Neural progenitor cell (in vitro differentiated cells): Measurements from ENCODE around the gene AP1AR. TPM values are rescaled to one million over a fixed set of nuclear protein-coding genes. Genes with fewer than 3 reads are reported as not detected.

Experiments
- DNase-seq: peaks from one replicate; pipeline ENCODE4 v3.0.0-alpha.2; 2016; ENCODE audit warnings: low spot score
- H2AFZ ChIP-seq: fragments of 200-600 bp; sonication (generic); replicated peaks from 2 replicates; pipeline ENCODE4 v1.6.1; 2016; ENCODE audit warnings: antibody characterized with exemption
- H3F3A ChIP-seq: fragments of 200-600 bp; sonication (generic); 2 replicates; pipeline ENCODE4 v1.6.1; 2016; ENCODE audit warnings: antibody characterized with exemption, low read depth
- H3K27ac ChIP-seq: fragments of 200-600 bp; sonication (generic); 2 replicates; pipeline ENCODE4 v1.5.1; 2016; ENCODE audit warnings: mild to moderate bottlenecking
- H3K27me3 ChIP-seq: fragments of 200-600 bp; sonication (generic); 2 replicates; pipeline ENCODE4 v1.6.1; 2016; ENCODE audit warnings: mild to moderate bottlenecking, moderate library complexity
- H3K36me3 ChIP-seq: fragments of 200-600 bp; sonication (generic); 2 replicates; pipeline ENCODE4 v1.5.1; 2016
- H3K4me1 ChIP-seq: fragments of 200-600 bp; sonication (generic); 2 replicates; pipeline ENCODE4 v1.6.1; 2016; ENCODE audit warnings: mixed run types
- H3K4me2 ChIP-seq: fragments of 200-600 bp; sonication (generic); 2 replicates; pipeline ENCODE4 v1.6.1; 2016
- H3K4me3 ChIP-seq: fragments of 200-600 bp; sonication (generic); 2 replicates; pipeline ENCODE4 v1.5.1; 2016
- H3K79me2 ChIP-seq: fragments of 200-600 bp; sonication (generic); 2 replicates; pipeline ENCODE4 v1.6.1; 2016; ENCODE audit warnings: low read depth
- H3K9ac ChIP-seq: fragments of 200-600 bp; sonication (generic); 2 replicates; pipeline ENCODE4 v1.6.1; 2016
- H3K9me3 ChIP-seq: fragments of 200-600 bp; sonication (generic); 2 replicates; pipeline ENCODE4 v1.5.1; 2016; ENCODE audit warnings: low read depth
- H4K20me1 ChIP-seq: fragments of 200-600 bp; sonication (generic); 2 replicates; pipeline ENCODE4 v1.6.1; 2016; ENCODE audit warnings: low read depth
- H3K27ac Mint-ChIP-seq: 3 replicates; pipeline ENCODE4 v1.8.0; 2021; ENCODE audit warnings: mixed read lengths
- H3K27me3 Mint-ChIP-seq: 2 replicates; pipeline ENCODE4 v1.8.0; 2022; ENCODE audit warnings: low read depth, mild to moderate bottlenecking, inconsistent platforms, moderate library complexity, mixed read lengths; ENCODE audit not compliant: insufficient read depth
- H3K36me3 Mint-ChIP-seq: 3 replicates; pipeline ENCODE4 v1.8.0; 2021; ENCODE audit warnings: mixed read lengths
- H3K4me1 Mint-ChIP-seq: 3 replicates; pipeline ENCODE4 v1.8.0; 2021; ENCODE audit warnings: mixed read lengths
- H3K4me3 Mint-ChIP-seq: 3 replicates; pipeline ENCODE4 v1.8.0; 2021; ENCODE audit warnings: mild to moderate bottlenecking, moderate library complexity, mixed read lengths
- H3K9me3 Mint-ChIP-seq: 3 replicates; pipeline ENCODE4 v1.8.0; 2020; ENCODE audit warnings: mixed read lengths
- CTCF ChIP-seq: fragments of 200-600 bp; sonication (generic); IDR thresholded peaks from 2 replicates; pipeline ENCODE4 v1.5.1; 2017; ENCODE audit warnings: antibody characterized with exemption, mild to moderate bottlenecking
- EZH2 ChIP-seq: fragments of 200-600 bp; sonication (generic); IDR thresholded peaks from 2 replicates; pipeline ENCODE4 v1.6.1; 2017; ENCODE audit warnings: antibody characterized with exemption, mild to moderate bottlenecking, moderate library complexity
- EZH2phosphoT487 ChIP-seq: fragments of 200-600 bp; sonication (generic); IDR thresholded peaks from 2 replicates; pipeline ENCODE4 v1.6.1; 2017; ENCODE audit warnings: antibody characterized with exemption
- total RNA-seq: library from RNA; depleted of rRNA; stranded (reverse); fragments of >200 nt; gene quantifications from 2 replicates; pipeline ENCODE4 v1.2.3, GENCODE V29; 2015; ENCODE audit warnings: low replicate concordance

AP1AR gene
- total RNA-seq, 1 donor from 2014 or later = 41.9 TPM

- H3K36me3 Mint-ChIP-seq = no peaks in the 10 kb centered on the region
- Histone ChIP-seq H3K9ac (no peak overlapping the region), H3K27me3 (peaks cover 9% of the 10 kb centered on the region), H3K36me3 (no peaks in the 10 kb centered on the region), H3K4me2 (no peak overlapping the region), H3K79me2 (no peaks in the 10 kb centered on the region), H3F3A (peaks cover 5% of the 10 kb centered on the region), H3K9me3 (no peaks in the 10 kb centered on the region), H3K27ac (no peak overlapping the region), H2AFZ (no peak overlapping the region), H4K20me1 (no peaks in the 10 kb centered on the region), H3K4me1 (peaks cover 17% of the 10 kb centered on the region), H3K4me3 (no peak overlapping the region)
- peaks cover 13% of the 10 kb centered on the region for H3K4me1 Mint-ChIP-seq
- DNase-seq = no peak
- H3K4me3 Mint-ChIP-seq = no peak overlapping the region
- H3K9me3 Mint-ChIP-seq = peaks cover 5% of the 10 kb centered on the region
- H3K27me3 Mint-ChIP-seq = peaks cover 2% of the 10 kb centered on the region
- TF ChIP-seq EZH2phosphoT487 (no peak), CTCF (no peak), EZH2 (no peak)
- no peak overlapping the region for H3K27ac Mint-ChIP-seq
Observed at GRCh38 chr4:112312610-112313239, 81.1 kb downstream of the AP1AR start.

GRCh38 chr4:112315446-112315845 lies 83.9 kb downstream of the AP1AR start:
- peaks cover 16% of the 10 kb centered on the region for H3K27me3 ChIP-seq
- no peaks in the 10 kb centered on the region for H3K4me1 ChIP-seq
- no peak for DNase-seq
- H2AFZ ChIP-seq = no peak overlapping the region
- H3K36me3 ChIP-seq = no peaks in the 10 kb centered on the region
- no peak overlapping the region for H3K4me2 ChIP-seq
- Mint-ChIP-seq H3K9me3 (no peaks in the 10 kb centered on the region), H3K4me1 (peaks cover 2% of the 10 kb centered on the region), H3K4me3 (no peak overlapping the region), H3K36me3 (no peaks in the 10 kb centered on the region), H3K27me3 (peaks cover 2% of the 10 kb centered on the region), H3K27ac (no peak overlapping the region)
- peaks cover 5% of the 10 kb centered on the region for H3F3A ChIP-seq
- H3K4me3 ChIP-seq = no peak overlapping the region
- H3K79me2 ChIP-seq = no peaks in the 10 kb centered on the region
- no peak overlapping the region for H3K9ac ChIP-seq
- H3K27ac ChIP-seq = no peak overlapping the region
- TF ChIP-seq CTCF = no peak
- TF ChIP-seq EZH2phosphoT487 = no peak
- no peak for TF ChIP-seq EZH2
- H3K9me3 ChIP-seq = no peaks in the 10 kb centered on the region
- H4K20me1 ChIP-seq = no peaks in the 10 kb centered on the region

- Histone ChIP-seq H3K79me2 (no peaks in the 10 kb centered on the region), H3K4me3 (no peak overlapping the region), H2AFZ (no peak overlapping the region), H3K4me2 (no peak overlapping the region), H3K27ac (no peak overlapping the region), H3K36me3 (no peaks in the 10 kb centered on the region), H3K27me3 (peaks cover 16% of the 10 kb centered on the region), H3K4me1 (no peaks in the 10 kb centered on the region), H3F3A (peaks cover 5% of the 10 kb centered on the region), H3K9ac (no peak overlapping the region), H4K20me1 (no peaks in the 10 kb centered on the region), H3K9me3 (no peaks in the 10 kb centered on the region)
- no peak overlapping the region for H3K4me3 Mint-ChIP-seq
- H3K36me3 Mint-ChIP-seq = no peaks in the 10 kb centered on the region
- DNase-seq = no peak
- TF ChIP-seq EZH2phosphoT487 = no peak
- no peak for TF ChIP-seq CTCF
- TF ChIP-seq EZH2 = no peak
- H3K4me1 Mint-ChIP-seq = peaks cover 2% of the 10 kb centered on the region
- no peaks in the 10 kb centered on the region for H3K9me3 Mint-ChIP-seq
- H3K27ac Mint-ChIP-seq = no peak overlapping the region
- H3K27me3 Mint-ChIP-seq = peaks cover 3% of the 10 kb centered on the region
Observed at GRCh38 chr4:112316360-112316759, 84.8 kb downstream of the AP1AR start.
